Measurements from ENCODE around the gene MLKL. TPM values are rescaled to one million over a fixed set of nuclear protein-coding genes. Genes with fewer than 3 reads are reported as not detected.

Gene MLKL
- polyA plus RNA-seq, 1 donor (not counting 4 experiments of a cell fraction or from before 2014, with no cell fraction given), result 12.5 TPM

GRCh38 chr16:74635303-74635702 is 65.4 kb downstream of the MLKL start:
- TF ChIP-seq EZH2 (IDR thresholded peaks at IDR 0.05; ENCODE audit: low read length) (no peak), CTCF (optimal IDR thresholded peaks at IDR 0.05 in 1 of 3, IDR thresholded peaks at IDR 0.05 in 1 of 3, conservative IDR thresholded peaks at IDR 0.05 in 1 of 3; ENCODE audit: extremely low read depth in 1 of 3, insufficient read depth in 2 of 3, low read length in 3 of 3) (no peak)
- FAIRE-seq, result no peak

GRCh38 chr16:74633686-74634085 is 67.0 kb downstream of the MLKL start:
- no peaks in the 10 kb centered on the region for H3K9me1 ChIP-seq (ENCODE audit: control insufficient read depth, extremely low read depth, insufficient read depth, low read length)
- H3K27ac ChIP-seq (ENCODE audit: control insufficient read depth, insufficient read depth, low read length), result no peak overlapping the region
- peaks cover 18 to 35% of the 10 kb centered on the region in 2 experiments for H3K36me3 ChIP-seq (ENCODE audit: control insufficient read depth in 2 of 2, extremely low read depth in 1 of 2, insufficient read depth in 2 of 2, low read length in 2 of 2)
- peaks cover 2% of the 10 kb centered on the region for H3K79me2 ChIP-seq (ENCODE audit: control insufficient read depth, insufficient read depth, low read length)
- no peak for TF ChIP-seq EZH2 (IDR thresholded peaks at IDR 0.05; ENCODE audit: low read length)
- no peak for TF ChIP-seq CTCF (optimal IDR thresholded peaks at IDR 0.05 in 1 of 3, IDR thresholded peaks at IDR 0.05 in 1 of 3, conservative IDR thresholded peaks at IDR 0.05 in 1 of 3; ENCODE audit: extremely low read depth in 1 of 3, insufficient read depth in 2 of 3, low read length in 3 of 3)
- H3K4me2 ChIP-seq (ENCODE audit: control insufficient read depth, extremely low read depth, insufficient read depth, low read depth, low read length), result no peak overlapping the region
- H3K27me3 ChIP-seq (ENCODE audit: control insufficient read depth, extremely low read depth, insufficient read depth, low read length), result no peaks in the 10 kb centered on the region
- H3K9ac ChIP-seq (ENCODE audit: control insufficient read depth, extremely low read depth, insufficient read depth, low read length), result no peak overlapping the region
- FAIRE-seq (no peak), DNase-seq (ENCODE audit: low read depth, low spot score) (no peak)
- H3K4me1 ChIP-seq (ENCODE audit: control insufficient read depth, extremely low read depth, insufficient read depth, low read length), result no peaks in the 10 kb centered on the region
- no peaks in the 10 kb centered on the region for H4K20me1 ChIP-seq (ENCODE audit: control insufficient read depth, extremely low read depth, insufficient read depth, low read length)
- H3K4me3 ChIP-seq (ENCODE audit: control insufficient read depth in 2 of 3, extremely low read depth in 1 of 3, insufficient read depth in 2 of 3, low read depth in 1 of 3, low read length in 3 of 3), result no peak overlapping the region
- H2AFZ ChIP-seq (ENCODE audit: control insufficient read depth, low read length), result no peak overlapping the region
- H3K9me3 ChIP-seq (ENCODE audit: control insufficient read depth, low read depth, low read length), result no peaks in the 10 kb centered on the region
- dilution Hi-C loops (cut with MboI; ENCODE audit: extremely low pct_ligation_motif_present, low sequenced_read_pairs), result no loop called here

More at GRCh38 chr16:74635303-74635702, 65.4 kb downstream of the MLKL start:
- Histone ChIP-seq H4K20me1 (ENCODE audit: control insufficient read depth, extremely low read depth, insufficient read depth, low read length) (no peaks in the 10 kb centered on the region), H3K9me1 (ENCODE audit: control insufficient read depth, extremely low read depth, insufficient read depth, low read length) (no peaks in the 10 kb centered on the region), H3K79me2 (ENCODE audit: control insufficient read depth, insufficient read depth, low read length) (peaks cover 2% of the 10 kb centered on the region), H3K36me3 (ENCODE audit: control insufficient read depth in 2 of 2, extremely low read depth in 1 of 2, insufficient read depth in 2 of 2, low read length in 2 of 2) (peaks cover 15 to 37% of the 10 kb centered on the region in 2 experiments), H3K9ac (ENCODE audit: control insufficient read depth, extremely low read depth, insufficient read depth, low read length) (no peak overlapping the region), H2AFZ (ENCODE audit: control insufficient read depth, low read length) (no peak overlapping the region), H3K4me2 (ENCODE audit: control insufficient read depth, extremely low read depth, insufficient read depth, low read depth, low read length) (no peak overlapping the region), H3K9me3 (ENCODE audit: control insufficient read depth, low read depth, low read length) (no peaks in the 10 kb centered on the region), H3K4me3 (ENCODE audit: control insufficient read depth in 2 of 3, extremely low read depth in 1 of 3, insufficient read depth in 2 of 3, low read depth in 1 of 3, low read length in 3 of 3) (no peak overlapping the region), H3K27ac (ENCODE audit: control insufficient read depth, insufficient read depth, low read length) (no peak overlapping the region), H3K4me1 (ENCODE audit: control insufficient read depth, extremely low read depth, insufficient read depth, low read length) (no peaks in the 10 kb centered on the region), H3K27me3 (ENCODE audit: control insufficient read depth, extremely low read depth, insufficient read depth, low read length) (no peaks in the 10 kb centered on the region)
- DNase-seq (ENCODE audit: low read depth, low spot score), result no peak
- dilution Hi-C loops (cut with MboI; ENCODE audit: extremely low pct_ligation_motif_present, low sequenced_read_pairs), result no loop called here

Data from keratinocyte (primary cell).